Putamen (tissue), 1 donor: ENCODE results near the gene ADAM29.
A peak's percentile ranks its signal among the peaks of the same experiment; 100 is the strongest.
"Not testable (repeated sequence)": the region's sequence is repeated elsewhere in the genome, so short reads cannot be mapped to it uniquely, and the experiment has no call there.

Source experiments
- DNase-seq: peaks from one replicate; pipeline ENCODE4 v3.0.0-alpha.2; 2016; ENCODE audit warnings: low spot score

ADAM29 gene

DNA sequence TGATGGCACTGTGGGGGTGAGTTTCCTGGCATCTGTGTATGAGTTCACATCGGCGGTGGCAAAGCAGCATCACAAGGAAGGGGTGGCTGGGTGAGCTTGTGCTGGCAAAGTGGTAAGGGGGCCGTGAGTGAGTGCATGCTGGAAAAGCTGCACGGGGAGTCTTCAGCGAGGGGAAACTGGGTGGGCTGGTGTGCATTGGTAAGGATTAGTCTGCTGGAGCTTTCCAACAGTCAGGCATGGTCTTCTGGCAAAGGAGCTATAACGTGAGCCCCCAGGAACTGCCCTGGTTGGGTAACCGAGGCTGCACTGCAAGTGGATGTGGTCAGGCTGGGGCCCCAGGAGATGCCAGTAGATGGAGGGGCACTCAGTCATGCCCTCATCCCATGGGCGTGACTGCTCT, 30.7 kb downstream of the ADAM29 start:
- no peak for DNase-seq

DNA sequence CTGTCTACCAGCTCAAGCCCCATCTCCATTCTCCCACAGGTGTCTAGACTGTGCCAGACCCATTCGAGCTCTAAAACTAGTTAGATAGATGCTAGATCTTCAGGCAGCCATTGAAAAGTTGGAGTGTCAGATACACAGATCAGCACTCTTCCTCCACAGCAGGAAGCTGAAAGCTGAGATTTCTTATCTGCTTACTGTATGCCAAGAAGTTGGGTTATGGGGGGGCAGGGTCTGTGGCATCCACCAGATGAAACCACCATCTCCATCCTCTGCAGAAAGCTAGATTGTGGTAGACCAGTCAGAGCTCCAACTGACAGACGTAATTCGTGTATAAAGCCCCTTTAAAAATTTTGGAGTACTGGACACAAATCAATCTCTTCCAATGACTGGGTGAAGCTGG, 54.8 kb downstream of the ADAM29 start:
- no peak for DNase-seq

DNA sequence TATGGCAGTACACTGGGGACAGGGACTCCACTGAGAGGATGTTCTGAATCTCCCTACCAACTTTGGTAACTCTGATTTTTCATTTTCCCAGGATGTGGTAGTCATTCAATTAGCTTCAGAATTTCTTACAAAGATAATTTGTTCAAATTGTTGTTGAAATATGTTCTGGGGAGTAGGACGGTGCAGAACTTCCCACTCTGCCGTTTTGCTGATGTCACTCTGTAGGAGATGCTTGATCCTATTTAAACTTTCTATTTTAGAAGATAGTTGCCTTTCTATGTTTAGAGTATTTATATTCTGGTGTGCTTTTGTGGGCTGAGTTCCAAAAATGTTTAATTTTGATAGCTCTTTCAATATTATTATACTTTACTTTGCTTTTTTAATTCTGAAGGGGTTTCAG, 55.2 kb downstream of the ADAM29 start:
- peak; percentile 45 for DNase-seq

DNA sequence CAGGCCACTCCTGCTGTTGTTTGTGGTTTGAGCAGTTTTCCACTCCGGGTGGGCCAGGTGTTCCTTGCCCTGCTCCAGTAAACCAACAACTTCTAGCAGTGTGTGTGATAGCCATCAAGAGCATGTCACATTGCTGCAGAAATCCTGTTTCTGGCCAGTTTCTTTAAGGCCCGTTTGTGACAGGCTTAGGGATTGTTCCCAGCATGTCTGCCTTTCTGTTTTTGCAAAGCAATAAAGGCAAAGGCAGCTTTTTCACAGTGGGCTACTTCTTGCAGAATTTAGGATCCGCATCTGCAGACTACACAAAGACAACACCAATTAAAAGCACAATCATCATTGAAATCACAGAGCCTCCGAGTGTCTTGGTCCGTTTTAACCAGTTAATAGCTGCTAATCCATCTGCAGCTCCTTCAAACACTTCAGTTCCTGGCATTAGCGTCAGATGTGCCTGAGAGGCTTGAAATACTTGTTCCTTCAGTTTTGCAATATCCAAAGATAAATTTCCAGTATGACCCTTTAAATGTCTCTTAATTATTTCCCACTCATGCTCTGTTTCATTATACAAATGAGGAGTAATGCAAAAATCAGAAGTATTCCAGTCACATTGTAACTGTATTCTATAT, 65.1 kb downstream of the ADAM29 start:
- DNase-seq: no peak

DNA sequence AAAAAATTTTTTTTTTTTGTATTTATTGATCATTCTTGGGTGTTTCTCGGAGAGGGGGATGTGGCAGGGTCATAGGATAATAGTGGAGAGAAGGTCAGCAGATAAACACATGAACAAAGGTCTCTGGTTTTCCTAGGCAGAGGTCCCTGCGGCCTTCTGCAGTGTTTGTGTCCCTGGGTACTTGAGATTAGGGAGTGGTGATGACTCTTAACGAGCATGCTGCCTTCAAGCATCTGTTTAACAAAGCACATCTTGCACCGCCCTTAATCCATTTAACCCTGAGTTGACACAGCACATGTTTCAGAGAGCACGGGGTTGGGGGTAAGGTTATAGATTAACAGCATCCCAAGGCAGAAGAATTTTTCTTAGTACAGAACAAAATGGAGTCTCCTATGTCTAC, 65.7 kb downstream of the ADAM29 start:
- DNase-seq: not testable (repeated sequence)

DNA sequence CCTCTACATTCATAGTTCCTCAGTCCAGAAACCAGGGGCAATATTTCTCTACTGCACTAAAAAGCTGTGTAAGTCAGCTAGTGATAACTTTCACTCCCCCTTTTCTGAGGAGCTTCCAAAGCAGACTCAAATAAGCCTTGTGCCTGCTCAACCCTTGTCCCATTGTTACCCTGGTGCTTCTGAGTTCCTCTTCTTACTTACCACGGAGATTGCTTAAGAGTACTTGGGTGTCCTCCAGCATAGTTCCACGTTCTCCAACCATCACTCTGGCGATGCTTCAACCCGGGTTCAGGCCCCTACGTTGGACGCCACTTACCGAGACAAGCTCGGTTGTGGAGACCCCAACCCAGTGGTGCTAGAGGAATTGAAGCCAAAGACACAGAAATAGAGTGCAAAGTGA, 71.6 kb downstream of the ADAM29 start:
- no peak for DNase-seq

DNA sequence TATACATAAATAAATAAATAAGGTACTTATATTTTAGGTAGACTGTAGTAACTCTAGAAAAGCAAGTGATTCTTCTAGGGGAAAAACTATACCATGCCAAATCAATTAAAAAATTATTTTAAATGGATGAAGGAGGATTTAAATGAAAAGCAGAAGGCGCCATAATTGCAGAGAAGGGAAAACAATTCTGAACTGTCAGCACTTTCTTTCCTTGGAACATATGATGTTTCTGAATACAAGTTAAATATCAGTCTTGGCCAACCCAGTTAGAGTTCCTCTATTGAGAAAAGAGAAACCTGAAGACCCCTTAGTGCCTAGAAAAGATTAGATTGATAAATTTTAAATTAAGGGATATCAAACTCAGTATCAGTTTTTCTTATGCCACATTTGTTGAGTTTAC, 75.8 kb downstream of the ADAM29 start:
- DNase-seq: no peak

DNA sequence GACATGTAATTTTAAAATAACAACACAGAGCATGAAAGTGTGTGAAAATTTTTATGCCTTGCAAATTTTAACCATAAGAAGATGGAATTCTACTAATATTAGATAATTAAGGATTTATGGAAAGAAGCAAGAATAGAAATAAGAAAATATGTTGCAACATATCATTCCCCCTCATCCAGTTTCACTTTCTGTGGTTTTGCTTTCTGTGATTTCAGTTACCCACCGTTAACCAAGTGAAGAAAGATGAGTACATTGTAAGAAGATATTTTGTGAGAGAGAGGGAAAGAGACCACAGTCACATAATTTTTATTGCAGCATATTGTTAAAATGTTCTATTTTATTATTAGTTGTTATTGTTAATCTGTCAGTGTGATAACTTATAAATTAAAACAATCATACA, 77.9 kb downstream of the ADAM29 start:
- no peak for DNase-seq

DNA sequence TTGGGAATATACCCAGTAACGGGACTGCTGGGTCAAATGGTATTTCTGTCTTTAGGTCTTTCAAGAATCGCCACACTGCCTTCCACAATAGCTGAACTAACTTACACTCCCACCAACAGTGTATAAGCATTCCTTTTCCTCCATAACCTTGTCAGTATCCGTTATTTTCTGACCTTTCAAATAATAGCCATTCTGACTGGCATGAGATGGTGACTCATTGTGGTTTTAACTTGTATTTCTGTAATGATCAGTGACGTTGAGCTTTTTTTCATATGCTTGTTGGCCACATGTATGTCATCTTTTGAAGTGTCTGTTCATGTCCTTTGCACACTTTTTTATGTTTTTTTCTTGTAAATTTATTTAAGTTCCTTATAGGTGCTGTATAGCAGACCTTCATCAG, 81.2 kb downstream of the ADAM29 start:
- DNase-seq: no peak

DNA sequence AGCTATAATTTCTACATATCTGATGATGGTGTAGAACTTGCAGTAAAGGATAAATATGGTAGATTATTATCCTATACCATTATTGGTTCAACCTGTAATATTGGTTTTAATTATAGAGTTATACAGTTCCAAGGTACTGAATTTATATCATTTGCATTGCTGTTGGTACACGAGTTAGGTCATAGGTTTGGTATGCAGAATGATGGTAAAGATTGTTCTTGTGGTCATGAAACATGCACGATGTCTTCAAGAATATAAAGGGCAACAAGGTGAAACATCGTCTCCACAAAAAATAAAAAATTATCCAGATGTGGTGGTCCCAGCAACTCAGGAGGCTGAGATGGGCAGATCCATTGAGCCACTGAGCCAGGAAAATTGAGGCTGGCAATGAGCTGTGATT, 99.6 kb downstream of the ADAM29 start:
- DNase-seq: no peak

DNA sequence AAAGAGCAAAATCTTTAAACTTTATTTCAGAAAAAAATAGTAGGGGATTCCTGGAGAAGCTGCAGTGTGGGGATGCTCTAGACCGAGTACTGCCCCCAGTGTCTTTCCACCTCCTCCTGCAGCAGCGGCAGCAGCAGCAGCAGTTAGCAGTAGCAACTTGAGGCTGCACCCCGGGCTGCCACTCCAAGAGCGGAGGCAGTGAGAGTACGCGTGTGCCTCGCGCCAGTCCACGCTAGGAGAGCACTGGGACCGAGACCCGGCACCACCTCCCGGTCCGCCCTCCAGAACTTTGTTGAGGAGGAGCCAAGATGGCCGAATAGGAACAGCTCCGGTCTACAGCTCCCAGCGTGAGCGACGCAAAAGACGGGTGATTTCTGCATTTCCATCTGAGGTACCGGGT, 101.3 kb downstream of the ADAM29 start:
- not testable (repeated sequence) for DNase-seq
